ENCODE results near the gene CHST9. TPM values are rescaled to one million over a fixed set of nuclear protein-coding genes. Genes with fewer than 3 reads are reported as not detected.
A peak's percentile ranks its signal among the peaks of the same experiment; 100 is the strongest.

CHST9 gene
- total and polyA plus RNA-seq, 4 donors, result 0.42 to 6.4 (median 1.4) TPM

DNA sequence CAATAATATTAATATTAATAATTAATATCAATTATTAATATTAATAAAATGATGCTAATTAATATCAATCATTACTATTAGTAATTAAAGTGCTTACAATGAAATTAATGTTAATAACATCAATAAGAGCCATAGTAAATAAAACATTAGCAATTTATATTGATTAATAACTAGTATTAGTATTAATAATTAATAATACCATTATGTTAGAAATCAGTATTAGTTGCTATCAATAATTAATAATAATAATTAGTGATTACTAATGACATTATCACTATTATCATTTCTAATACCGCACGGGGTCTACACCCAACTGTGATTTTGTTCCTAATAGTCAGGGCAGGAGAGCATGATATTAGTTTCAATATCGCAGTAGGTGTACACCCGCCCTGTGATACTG lies 296.8 kb downstream of the CHST9 start:
- H3K27me3 ChIP-seq (ENCODE audit: control insufficient read depth in 4 of 4, insufficient read depth in 4 of 4, low read length in 3 of 4), result no peaks in the 10 kb centered on the region
- H3K36me3 ChIP-seq (ENCODE audit: control insufficient read depth in 4 of 4, insufficient read depth in 3 of 4, low read depth in 1 of 4, low read length in 3 of 4), result no peaks in the 10 kb centered on the region
- no peak overlapping the region for H3K27ac ChIP-seq (ENCODE audit: low read depth in 1 of 2, low read length in 2 of 2)
- no peaks in the 10 kb centered on the region for H3K4me1 ChIP-seq (ENCODE audit: control insufficient read depth in 4 of 4, insufficient read depth in 4 of 4, low read length in 3 of 4)
- DNase-seq (ENCODE audit: low spot score), result no peak
- WGBS, result 96% methylated on average over 4 of the region's 4 CpGs
- H3K9me3 ChIP-seq (ENCODE audit: control insufficient read depth in 4 of 4, low read length in 3 of 4), result no peaks in the 10 kb centered on the region
- no peak overlapping the region for H3K4me3 ChIP-seq (ENCODE audit: low read depth in 1 of 3, low read length in 3 of 3)
- no peak for TF ChIP-seq ATF3 (IDR thresholded peaks at IDR 0.05)
- no peak for TF ChIP-seq SP1 (IDR thresholded peaks at IDR 0.05)
- no peak for TF ChIP-seq FOXA1 (IDR thresholded peaks at IDR 0.05)
- TF ChIP-seq GABPA (IDR thresholded peaks at IDR 0.05 in 1 of 2, conservative IDR thresholded peaks at IDR 0.05 in 1 of 2), result no peak
- TF ChIP-seq, protein P1, sequence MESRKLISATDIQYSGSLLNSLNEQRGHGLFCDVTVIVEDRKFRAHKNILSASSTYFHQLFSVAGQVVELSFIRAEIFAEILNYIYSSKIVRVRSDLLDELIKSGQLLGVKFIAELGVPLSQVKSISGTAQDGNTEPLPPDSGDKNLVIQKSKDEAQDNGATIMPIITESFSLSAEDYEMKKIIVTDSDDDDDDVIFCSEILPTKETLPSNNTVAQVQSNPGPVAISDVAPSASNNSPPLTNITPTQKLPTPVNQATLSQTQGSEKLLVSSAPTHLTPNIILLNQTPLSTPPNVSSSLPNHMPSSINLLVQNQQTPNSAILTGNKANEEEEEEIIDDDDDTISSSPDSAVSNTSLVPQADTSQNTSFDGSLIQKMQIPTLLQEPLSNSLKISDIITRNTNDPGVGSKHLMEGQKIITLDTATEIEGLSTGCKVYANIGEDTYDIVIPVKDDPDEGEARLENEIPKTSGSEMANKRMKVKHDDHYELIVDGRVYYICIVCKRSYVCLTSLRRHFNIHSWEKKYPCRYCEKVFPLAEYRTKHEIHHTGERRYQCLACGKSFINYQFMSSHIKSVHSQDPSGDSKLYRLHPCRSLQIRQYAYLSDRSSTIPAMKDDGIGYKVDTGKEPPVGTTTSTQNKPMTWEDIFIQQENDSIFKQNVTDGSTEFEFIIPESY (IDR thresholded peaks at IDR 0.05), result no peak
- H3K9ac ChIP-seq (ENCODE audit: low read depth in 1 of 2, low read length in 2 of 2), result no peak overlapping the region

- Histone ChIP-seq H3K27ac (ENCODE audit: low read depth in 1 of 2, low read length in 2 of 2) (peak overlapping the region; percentile 11 to 60), H3K27me3 (ENCODE audit: control insufficient read depth in 4 of 4, insufficient read depth in 4 of 4, low read length in 3 of 4) (no peaks in the 10 kb centered on the region), H3K36me3 (ENCODE audit: control insufficient read depth in 4 of 4, insufficient read depth in 3 of 4, low read depth in 1 of 4, low read length in 3 of 4) (no peaks in the 10 kb centered on the region), H3K4me1 (ENCODE audit: control insufficient read depth in 4 of 4, insufficient read depth in 4 of 4, low read length in 3 of 4) (peaks cover 0 to 6% (median 2%) of the 10 kb centered on the region in 4 donors), H3K9ac (ENCODE audit: low read depth in 1 of 2, low read length in 2 of 2) (peak overlapping the region in 1 of 2 donors; percentile 50), H3K4me3 (ENCODE audit: low read depth in 1 of 3, low read length in 3 of 3) (no peak overlapping the region), H3K9me3 (ENCODE audit: control insufficient read depth in 4 of 4, low read length in 3 of 4) (no peaks in the 10 kb centered on the region)
- 57% methylated on average over 2 of the region's 2 CpGs for WGBS
- no peak for DNase-seq (ENCODE audit: low spot score)
- TF ChIP-seq TAF1 (conservative IDR thresholded peaks at IDR 0.05) (no peak), NR2F2 (IDR thresholded peaks at IDR 0.05) (no peak), RAD21 (IDR thresholded peaks at IDR 0.05) (peak in 1 of 2 donors; percentile 12), RXRA (IDR thresholded peaks at IDR 0.05) (peak in 1 of 2 donors; percentile 51), FOXA2 (IDR thresholded peaks at IDR 0.05) (peak; percentile 37), ATF3 (IDR thresholded peaks at IDR 0.05) (peak; percentile 85), SP1 (IDR thresholded peaks at IDR 0.05) (peak; percentile 83), REST (IDR thresholded peaks at IDR 0.05) (peak; percentile 53), EGR1 (IDR thresholded peaks at IDR 0.05; ENCODE audit: low read depth in 2 of 2) (no peak), HNF4G (IDR thresholded peaks at IDR 0.05) (peak; percentile 88), JUND (IDR thresholded peaks at IDR 0.05) (peak in 1 of 2 donors; percentile 49), YY1 (IDR thresholded peaks at IDR 0.05) (peak; percentile 73), FOXA1 (IDR thresholded peaks at IDR 0.05) (no peak), HNF4A (conservative IDR thresholded peaks at IDR 0.05) (peak; percentile 96 to 97), GABPA (IDR thresholded peaks at IDR 0.05 in 1 of 2, conservative IDR thresholded peaks at IDR 0.05 in 1 of 2) (peak in 1 of 2 donors; percentile 50)
- TF ChIP-seq, protein P1 (IDR thresholded peaks at IDR 0.05), result no peak
- TF ChIP-seq, protein P2, sequence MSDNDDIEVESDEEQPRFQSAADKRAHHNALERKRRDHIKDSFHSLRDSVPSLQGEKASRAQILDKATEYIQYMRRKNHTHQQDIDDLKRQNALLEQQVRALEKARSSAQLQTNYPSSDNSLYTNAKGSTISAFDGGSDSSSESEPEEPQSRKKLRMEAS (IDR thresholded peaks at IDR 0.05), result peak; percentile 37
- TF ChIP-seq, protein P3, sequence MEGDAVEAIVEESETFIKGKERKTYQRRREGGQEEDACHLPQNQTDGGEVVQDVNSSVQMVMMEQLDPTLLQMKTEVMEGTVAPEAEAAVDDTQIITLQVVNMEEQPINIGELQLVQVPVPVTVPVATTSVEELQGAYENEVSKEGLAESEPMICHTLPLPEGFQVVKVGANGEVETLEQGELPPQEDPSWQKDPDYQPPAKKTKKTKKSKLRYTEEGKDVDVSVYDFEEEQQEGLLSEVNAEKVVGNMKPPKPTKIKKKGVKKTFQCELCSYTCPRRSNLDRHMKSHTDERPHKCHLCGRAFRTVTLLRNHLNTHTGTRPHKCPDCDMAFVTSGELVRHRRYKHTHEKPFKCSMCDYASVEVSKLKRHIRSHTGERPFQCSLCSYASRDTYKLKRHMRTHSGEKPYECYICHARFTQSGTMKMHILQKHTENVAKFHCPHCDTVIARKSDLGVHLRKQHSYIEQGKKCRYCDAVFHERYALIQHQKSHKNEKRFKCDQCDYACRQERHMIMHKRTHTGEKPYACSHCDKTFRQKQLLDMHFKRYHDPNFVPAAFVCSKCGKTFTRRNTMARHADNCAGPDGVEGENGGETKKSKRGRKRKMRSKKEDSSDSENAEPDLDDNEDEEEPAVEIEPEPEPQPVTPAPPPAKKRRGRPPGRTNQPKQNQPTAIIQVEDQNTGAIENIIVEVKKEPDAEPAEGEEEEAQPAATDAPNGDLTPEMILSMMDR (IDR thresholded peaks at IDR 0.05; ENCODE audit: low read depth, low read length, missing input control), result no peak
Measured at GRCh38 chr18:26875040-26875654, 310.0 kb downstream of the CHST9 start.

Data from liver (tissue), 9 donors.